NCI-H748 (cell line): ENCODE measurements around the gene HMMR.
"Not testable (repeated sequence)": the region's sequence is repeated elsewhere in the genome, so short reads cannot be mapped to it uniquely, and the experiment has no call there.

Experiments
- DNase-seq: peaks from one replicate; lab custom pipeline; 2025; ENCODE audit not compliant: unreplicated experiment; lab: John Stamatoyannopoulos, UW

HMMR gene

GRCh38 chr5:163460562-163461171 lies at the start of gene HMMR:
Gene HMMR (plus strand): TSS chr5:163460632. CDS start chr5:163460693, 61 bp downstream.
- DNase-seq: peak; percentile 86

- peak; percentile 46 for DNase-seq
Observed at GRCh38 chr5:163415673-163416072, 44.8 kb upstream of the HMMR start.

- DNase-seq: no peak
Observed at GRCh38 chr5:163424836-163425235, 35.6 kb upstream of the HMMR start.

GRCh38 chr5:163426128-163426527 lies 34.3 kb upstream of the HMMR start:
- not testable (repeated sequence) for DNase-seq

- no peak for DNase-seq
Observed at GRCh38 chr5:163432544-163432943, 27.9 kb upstream of the HMMR start.

- no peak for DNase-seq
Observed at GRCh38 chr5:163433271-163433670, 27.2 kb upstream of the HMMR start.

GRCh38 chr5:163434401-163434866 lies 26.0 kb upstream of the HMMR start:
- no peak for DNase-seq

- DNase-seq: no peak
Observed at GRCh38 chr5:163436515-163436914, 23.9 kb upstream of the HMMR start.

- DNase-seq: no peak
Observed at GRCh38 chr5:163437011-163437308, 23.5 kb upstream of the HMMR start.

- peak; percentile 99 for DNase-seq
Observed at GRCh38 chr5:163437309-163438182, 22.9 kb upstream of the HMMR start, which contains the start of gene CCNG1. Gene CCNG1 (plus strand): TSS chr5:163437595. CDS start chr5:163439257, 1,662 bp downstream.

GRCh38 chr5:163439092-163439425 lies 21.4 kb upstream of the HMMR start:
- no peak for DNase-seq

GRCh38 chr5:163440954-163441353 lies 19.5 kb upstream of the HMMR start:
- no peak for DNase-seq

GRCh38 chr5:163444526-163444925 lies 15.9 kb upstream of the HMMR start:
- no peak for DNase-seq

- no peak for DNase-seq
Observed at GRCh38 chr5:163445345-163445744, 15.1 kb upstream of the HMMR start.

- no peak for DNase-seq
Observed at GRCh38 chr5:163447191-163447590, 13.2 kb upstream of the HMMR start.

GRCh38 chr5:163447875-163448274 lies 12.6 kb upstream of the HMMR start:
- no peak for DNase-seq

- DNase-seq: no peak
Observed at GRCh38 chr5:163448491-163448890, 11.9 kb upstream of the HMMR start.

GRCh38 chr5:163451489-163451888 lies 8.9 kb upstream of the HMMR start:
- no peak for DNase-seq

GRCh38 chr5:163453705-163454104 lies 6.7 kb upstream of the HMMR start:
- DNase-seq: no peak

GRCh38 chr5:163455406-163455805 lies 5.0 kb upstream of the HMMR start:
- not testable (repeated sequence) for DNase-seq

GRCh38 chr5:163456029-163456589 lies 4.3 kb upstream of the HMMR start:
- no peak for DNase-seq

- DNase-seq: no peak
Observed at GRCh38 chr5:163456840-163457239, 3.6 kb upstream of the HMMR start.
